ENCODE measurements around the gene MICA. TPM values are rescaled to one million over a fixed set of nuclear protein-coding genes. Genes with fewer than 3 reads are reported as not detected.

Gene MICA
- total and polyA plus RNA-seq, 9 of the 15 experiments (the other 6 are each of a cell fraction or from before 2014, with no cell fraction given) = 11.8 to 24.6 (median 16.7) TPM

DNA sequence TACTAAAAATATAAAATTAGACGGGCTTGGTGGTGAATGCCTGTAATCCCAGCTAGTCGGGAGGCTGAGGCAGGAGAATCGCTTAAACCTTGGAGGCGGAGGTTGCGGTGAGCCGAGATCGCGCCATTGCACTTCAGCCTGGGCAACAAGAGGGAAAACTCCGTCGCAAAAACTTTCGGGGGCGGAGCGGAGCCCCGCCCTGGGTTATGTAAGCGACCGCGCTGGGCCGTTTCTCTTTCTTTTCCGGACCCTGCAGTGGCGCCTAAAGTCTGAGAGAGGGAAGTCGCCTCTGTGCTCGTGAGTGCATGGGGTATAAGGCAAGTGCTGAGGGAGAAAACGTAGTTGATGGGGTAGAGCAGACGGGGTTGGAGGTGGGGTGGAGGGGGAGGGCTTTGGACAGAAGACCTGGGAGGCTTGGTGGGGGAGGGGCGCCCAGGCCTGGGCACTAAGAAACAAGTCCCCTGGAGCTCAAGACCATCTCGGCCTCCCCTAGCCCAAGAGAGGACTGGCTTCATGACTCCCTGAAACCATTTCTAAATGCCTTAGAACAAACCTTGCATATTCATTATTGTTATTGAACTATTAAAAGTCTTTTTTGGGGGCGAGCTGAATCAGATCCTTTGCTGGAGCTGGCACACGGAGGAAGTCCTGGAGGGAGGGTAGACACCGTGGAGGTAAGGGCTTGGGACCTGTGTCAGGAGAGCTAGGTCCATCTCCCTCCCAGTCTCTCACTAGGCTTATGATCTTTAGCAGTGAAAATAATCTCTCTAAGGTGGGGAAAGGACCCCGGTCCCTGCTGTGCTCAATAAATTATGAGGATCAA lies 2.7 kb upstream of the MICA start (continued):
- TF ChIP-seq ZNF174 (CRISPR knock-in tag; IDR thresholded peaks at IDR 0.05) = no peak
- no peak for TF ChIP-seq CBFA2T3 (IDR thresholded peaks at IDR 0.05)
- TF ChIP-seq NFATC3 (IDR thresholded peaks at IDR 0.05) = no peak
- TF ChIP-seq HDAC8 (tag; IDR thresholded peaks at IDR 0.05) = no peak
- TF ChIP-seq KDM4B (IDR thresholded peaks at IDR 0.05; ENCODE audit: borderline replicate concordance in 2 of 2, low read depth in 1 of 2) = 0 out of 4 replicates have a peak, but pooled peaks of 1 of the 2 experiments have one; percentile 50
- TF ChIP-seq NCOR1 (IDR thresholded peaks at IDR 0.05) = peak; percentile 35; the same call in 1 of the 2 replicates
- TF ChIP-seq ZNF175 (CRISPR knock-in tag; IDR thresholded peaks at IDR 0.05; ENCODE audit: low read depth) = no peak
- TF ChIP-seq CREM (IDR thresholded peaks at IDR 0.05; ENCODE audit: low read depth) = no peak
- peak; percentile 20; the same call in 1 of the 2 replicates for TF ChIP-seq SMARCA4 (IDR thresholded peaks at IDR 0.05)
- no peak; the same call in 1 of the 2 replicates for TF ChIP-seq HCFC1 (IDR thresholded peaks at IDR 0.05; ENCODE audit: low read depth, low read length)
- TF ChIP-seq, protein P1, sequence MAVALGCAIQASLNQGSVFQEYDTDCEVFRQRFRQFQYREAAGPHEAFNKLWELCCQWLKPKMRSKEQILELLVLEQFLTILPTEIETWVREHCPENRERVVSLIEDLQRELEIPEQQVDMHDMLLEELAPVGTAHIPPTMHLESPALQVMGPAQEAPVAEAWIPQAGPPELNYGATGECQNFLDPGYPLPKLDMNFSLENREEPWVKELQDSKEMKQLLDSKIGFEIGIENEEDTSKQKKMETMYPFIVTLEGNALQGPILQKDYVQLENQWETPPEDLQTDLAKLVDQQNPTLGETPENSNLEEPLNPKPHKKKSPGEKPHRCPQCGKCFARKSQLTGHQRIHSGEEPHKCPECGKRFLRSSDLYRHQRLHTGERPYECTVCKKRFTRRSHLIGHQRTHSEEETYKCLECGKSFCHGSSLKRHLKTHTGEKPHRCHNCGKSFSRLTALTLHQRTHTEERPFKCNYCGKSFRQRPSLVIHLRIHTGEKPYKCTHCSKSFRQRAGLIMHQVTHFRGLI (CRISPR knock-in tag; IDR thresholded peaks at IDR 0.05) = no peak
- TF ChIP-seq KLF16 (IDR thresholded peaks at IDR 0.05) = no peak
- no peak for TF ChIP-seq FIP1L1 (IDR thresholded peaks at IDR 0.05; ENCODE audit: low read depth, low read length, poor library complexity, severe bottlenecking)
- TF ChIP-seq TRIM25 (IDR thresholded peaks at IDR 0.05; ENCODE audit: borderline replicate concordance) = no peak
- TF ChIP-seq POLR2H (tag; IDR thresholded peaks at IDR 0.05; ENCODE audit: low read depth) = peak; percentile 65
- TF ChIP-seq PHF20 (IDR thresholded peaks at IDR 0.05; ENCODE audit: partially characterized antibody) = peak; percentile 12
- 0 out of 2 replicates have a peak, but pooled peaks have one; percentile 16 for TF ChIP-seq GTF2F1 (IDR thresholded peaks at IDR 0.05; ENCODE audit: low read depth, low read length)
- TF ChIP-seq CREB1 (IDR thresholded peaks at IDR 0.05) = no peak
- TF ChIP-seq CREB1 (CRISPR knock-in tag; IDR thresholded peaks at IDR 0.05) = no peak
- TF ChIP-seq BHLHE40 (IDR thresholded peaks at IDR 0.05; ENCODE audit: low read length) = peak; percentile 44
- 0 out of 2 replicates have a peak, but pooled peaks have one; percentile 34 for TF ChIP-seq KLF1 (tag; IDR thresholded peaks at IDR 0.05)
- no peak for TF ChIP-seq NCOA6 (IDR thresholded peaks at IDR 0.05)
- TF ChIP-seq MEF2D (tag; conservative IDR thresholded peaks at IDR 0.05; ENCODE audit: low read depth) = no peak
- no peak for TF ChIP-seq ZNF584 (CRISPR knock-in tag; IDR thresholded peaks at IDR 0.05; ENCODE audit: low read depth)
- TF ChIP-seq TARDBP (IDR thresholded peaks at IDR 0.05) = no peak
- no peak for TF ChIP-seq MCM2 (IDR thresholded peaks at IDR 0.05; ENCODE audit: low read depth)
- no peak for TF ChIP-seq ZNF586 (CRISPR knock-in tag; conservative IDR thresholded peaks at IDR 0.05)
- TF ChIP-seq HMG20A (CRISPR knock-in tag; conservative IDR thresholded peaks at IDR 0.05) = no peak
- no peak for TF ChIP-seq TEAD2 (tag; IDR thresholded peaks at IDR 0.05)
- no peak for TF ChIP-seq ILF3 (IDR thresholded peaks at IDR 0.05; ENCODE audit: borderline replicate concordance)
